Activated T-helper 9 cell treated with anti-CD3 and anti-CD28 coated beads, Interleukin-2, amount 50 U/mL, for 16 hours (primary cell): ENCODE measurements around the gene LUZP2.

Experiments used
- DNase-seq: peaks from one replicate; pipeline ENCODE4 v3.0.0-alpha.2; 2020; ENCODE audit warnings: low read depth

LUZP2 gene

DNA sequence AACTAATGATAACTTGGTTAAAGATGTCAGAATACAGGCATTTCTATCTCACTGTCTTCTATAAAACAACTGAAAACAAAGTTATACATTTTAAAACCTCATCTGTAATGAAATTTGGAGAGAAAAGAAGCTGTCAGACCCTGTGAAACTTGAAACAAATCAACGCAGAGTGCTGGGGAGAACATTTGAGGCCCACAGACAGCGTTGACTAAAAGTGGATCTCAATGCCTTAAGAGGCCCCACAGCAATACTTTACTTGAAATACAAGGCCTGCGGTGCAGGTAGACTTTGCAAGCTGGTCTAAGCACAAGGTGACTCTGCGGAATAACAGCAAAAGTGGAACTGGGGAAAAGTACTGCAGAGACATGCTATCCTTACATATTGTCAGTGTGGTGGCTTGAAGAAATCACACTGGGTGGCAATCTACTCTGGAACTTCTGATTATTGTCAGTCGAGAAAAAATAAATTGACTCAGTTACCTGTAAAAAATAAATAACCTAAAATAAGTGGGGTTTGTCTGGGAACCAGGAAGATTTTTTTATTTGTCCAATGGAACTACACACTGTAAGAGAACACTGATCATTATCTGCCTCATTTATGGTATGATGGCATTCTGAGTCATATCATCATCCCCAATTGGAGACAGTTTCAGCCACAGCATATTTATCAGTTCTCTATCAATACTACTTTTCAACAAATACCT lies 138.9 kb downstream of the LUZP2 start:
- DNase-seq = no peak

DNA sequence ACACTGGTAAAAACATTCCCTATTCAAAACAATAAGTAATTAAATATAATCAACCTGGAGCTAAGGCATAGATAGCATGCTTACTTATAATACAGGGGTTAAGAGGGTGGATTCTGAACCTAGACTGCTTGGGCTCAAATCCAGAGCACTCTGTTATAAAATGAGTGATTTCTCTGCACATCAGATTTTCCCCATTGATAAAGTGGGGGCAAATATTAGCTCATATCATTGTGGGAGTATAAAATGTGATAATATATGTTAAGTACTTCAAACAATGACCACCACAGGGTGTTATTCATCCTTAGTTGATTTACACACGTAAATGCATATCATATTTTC lies 139.4 kb downstream of the LUZP2 start:
- DNase-seq = no peak

GRCh38 chr11:24637520-24637919 lies 140.7 kb downstream of the LUZP2 start:
- DNase-seq = no peak

DNA sequence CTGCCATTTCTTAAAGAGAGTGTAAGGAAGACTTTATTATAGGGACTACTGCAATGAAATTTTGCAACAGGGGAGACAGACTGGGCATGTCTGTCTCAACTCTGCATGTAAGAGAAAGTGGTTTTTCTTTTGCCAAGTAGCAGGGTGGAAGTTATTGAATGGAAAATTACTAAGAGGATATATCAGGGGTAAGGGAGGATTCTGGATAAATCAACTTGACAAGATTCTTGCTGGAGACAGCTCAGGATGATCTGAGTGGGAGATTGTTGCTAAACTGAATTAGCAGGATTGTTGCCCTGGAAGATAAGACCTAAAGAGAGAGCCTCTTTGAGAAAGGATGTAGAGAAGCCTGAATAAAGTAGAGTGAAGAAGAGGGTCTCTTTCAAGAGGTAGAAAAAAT lies 145.8 kb downstream of the LUZP2 start:
- DNase-seq = no peak

DNA sequence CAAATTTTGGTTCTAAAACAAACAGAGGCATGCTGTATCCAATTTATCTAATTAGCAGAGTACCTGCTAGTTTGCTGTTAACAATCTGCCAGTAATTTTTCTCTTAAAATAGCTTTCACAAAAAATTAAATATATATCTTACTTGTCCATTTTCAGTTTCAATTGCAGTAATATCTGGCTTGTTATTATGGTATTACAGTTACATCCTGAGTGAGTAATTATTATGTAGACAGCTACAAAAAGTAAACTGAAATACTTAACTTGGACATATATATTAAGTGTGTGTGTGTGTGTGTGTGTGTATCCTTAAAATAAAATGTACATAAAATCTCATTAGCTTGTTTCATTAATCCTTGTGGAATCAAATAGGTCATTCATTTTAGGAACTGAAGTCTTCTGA lies 148.7 kb downstream of the LUZP2 start:
- no peak for DNase-seq

GRCh38 chr11:24651873-24652272 lies 155.0 kb downstream of the LUZP2 start:
- no peak for DNase-seq

DNA sequence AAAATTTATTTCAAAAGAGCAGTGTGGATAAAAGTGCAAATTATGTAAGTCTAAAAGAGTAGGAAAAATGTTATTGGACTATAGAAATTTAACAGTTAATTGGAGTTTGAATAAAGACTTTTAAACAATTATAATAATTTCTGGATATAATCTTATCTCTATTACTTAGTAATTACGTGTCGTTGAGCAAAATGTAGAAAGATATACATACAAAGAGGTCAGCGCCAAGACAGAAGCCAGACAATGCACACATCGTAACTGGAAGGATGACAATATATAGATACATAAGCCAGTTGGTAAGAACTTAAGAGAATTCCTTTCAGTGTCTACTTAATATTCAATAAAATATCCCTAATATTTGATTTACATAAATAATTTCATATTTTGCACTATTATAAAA lies 157.0 kb downstream of the LUZP2 start:
- DNase-seq = no peak

- no peak for DNase-seq
Measured at GRCh38 chr11:24661331-24661730, 164.5 kb downstream of the LUZP2 start.

- no peak for DNase-seq
Measured at GRCh38 chr11:24664399-24664798, 167.5 kb downstream of the LUZP2 start.

- DNase-seq = no peak
Measured at GRCh38 chr11:24667353-24667968, 170.6 kb downstream of the LUZP2 start.

DNA sequence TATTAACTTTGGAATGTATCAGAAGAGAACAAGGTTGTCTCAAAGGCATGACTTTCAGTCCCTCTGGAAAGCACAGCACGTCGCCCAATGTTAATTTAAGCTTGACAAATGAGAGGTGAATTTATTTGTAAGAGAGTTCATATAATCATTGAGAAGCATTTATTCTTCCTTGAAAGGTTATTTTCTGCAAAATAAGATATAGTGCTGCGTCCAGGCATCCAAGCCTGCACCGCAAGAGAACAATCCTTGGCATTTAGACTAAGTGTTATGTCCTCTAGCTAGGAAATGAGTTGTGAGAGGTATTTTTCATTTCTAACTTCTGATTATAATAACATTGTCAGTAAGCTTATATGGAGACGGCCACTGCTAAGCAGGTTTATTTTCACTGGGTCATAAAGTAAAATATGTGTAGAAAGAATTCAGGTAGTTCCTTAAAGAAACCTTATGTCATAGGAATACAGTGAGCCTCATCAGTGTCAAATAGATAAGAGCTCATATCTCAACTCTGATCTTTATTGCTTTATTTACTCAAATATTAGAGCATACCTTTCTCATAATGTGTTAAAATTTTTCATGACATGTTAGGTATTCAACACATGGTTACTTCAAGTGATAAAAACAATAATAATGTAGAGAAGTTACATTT lies 182.0 kb downstream of the LUZP2 start:
- DNase-seq = no peak

- DNase-seq = no peak
Measured at GRCh38 chr11:24679821-24680351, 183.0 kb downstream of the LUZP2 start.

GRCh38 chr11:24683583-24683982 lies 186.7 kb downstream of the LUZP2 start:
- DNase-seq = no peak

GRCh38 chr11:24685821-24686220 lies 189.0 kb downstream of the LUZP2 start:
- no peak for DNase-seq

GRCh38 chr11:24687531-24688147 lies 190.8 kb downstream of the LUZP2 start:
- DNase-seq = no peak

- no peak for DNase-seq
Measured at GRCh38 chr11:24688981-24689380, 192.1 kb downstream of the LUZP2 start.

DNA sequence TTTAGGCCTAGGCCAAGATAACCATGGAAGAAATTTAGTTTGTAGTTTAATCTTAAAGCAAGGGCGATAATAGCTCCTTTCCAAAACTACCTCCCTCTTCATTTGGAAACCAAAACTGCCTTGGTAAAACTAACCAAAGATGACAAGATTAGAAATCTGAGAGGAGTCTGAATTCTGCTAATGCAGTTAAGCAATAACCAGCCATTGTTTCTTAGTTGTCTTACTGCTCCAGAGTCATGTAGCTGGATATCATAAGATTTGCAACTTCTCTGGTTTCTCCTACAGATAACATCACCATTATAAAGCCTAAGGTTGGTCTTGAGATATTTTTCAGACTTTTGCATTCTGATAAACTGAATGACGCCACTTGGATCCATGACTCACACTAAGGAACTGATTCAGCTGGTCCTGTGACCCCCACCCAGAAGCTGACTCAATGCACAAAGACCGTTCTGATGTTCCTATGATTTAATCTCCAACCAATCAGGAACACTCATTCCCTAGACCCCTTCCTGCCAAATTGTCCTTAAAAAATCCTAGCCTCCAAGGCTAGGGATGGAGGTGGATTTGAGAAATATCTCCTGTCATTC lies 200.8 kb downstream of the LUZP2 start:
- DNase-seq = no peak

GRCh38 chr11:24704716-24705115 lies 207.9 kb downstream of the LUZP2 start:
- no peak for DNase-seq

- DNase-seq = no peak
Measured at GRCh38 chr11:24705474-24705873, 208.6 kb downstream of the LUZP2 start.

- DNase-seq = no peak
Measured at GRCh38 chr11:24708616-24709015, 211.8 kb downstream of the LUZP2 start.

GRCh38 chr11:24709928-24710565 lies 213.2 kb downstream of the LUZP2 start:
- DNase-seq = no peak

- no peak for DNase-seq
Measured at GRCh38 chr11:24714601-24715000, 217.7 kb downstream of the LUZP2 start.
